Measurements from ENCODE around the gene ACE.

Gene ACE

DNA sequence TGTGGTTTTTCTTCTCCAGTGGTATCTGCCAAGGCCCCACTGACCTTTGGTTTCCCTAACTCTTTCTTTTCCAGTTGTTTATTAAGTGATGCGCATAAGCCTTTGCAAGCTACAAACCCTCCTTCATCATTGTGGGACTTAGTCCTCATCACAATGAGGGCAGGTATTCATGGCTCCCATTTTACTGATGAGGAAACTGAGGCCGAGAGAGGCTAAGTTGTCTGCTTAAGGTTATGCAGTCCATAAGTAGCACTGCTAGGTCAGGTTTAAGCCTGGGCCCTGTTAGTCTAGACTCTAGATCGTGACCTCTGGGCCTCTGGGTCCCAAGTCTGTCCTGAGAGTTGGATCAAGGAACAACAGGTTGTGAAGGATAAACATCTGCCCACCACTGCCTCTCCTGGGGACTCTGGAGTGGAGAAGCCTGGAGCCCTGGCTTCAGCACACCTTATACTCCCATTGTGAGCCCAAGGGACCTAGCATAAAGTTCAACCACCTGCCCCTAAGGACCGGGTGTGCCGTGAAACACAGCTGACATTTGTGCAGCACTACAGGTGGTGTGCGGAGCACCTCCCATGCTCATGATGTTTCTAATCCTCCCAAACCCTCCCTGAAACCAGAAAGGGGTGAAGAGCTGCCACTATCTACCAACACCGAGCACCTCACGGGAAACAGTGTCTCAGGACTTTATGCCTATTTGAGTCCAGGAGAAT lies 41.1 kb downstream of the ACE start:
- DNase-seq = no peak

DNA sequence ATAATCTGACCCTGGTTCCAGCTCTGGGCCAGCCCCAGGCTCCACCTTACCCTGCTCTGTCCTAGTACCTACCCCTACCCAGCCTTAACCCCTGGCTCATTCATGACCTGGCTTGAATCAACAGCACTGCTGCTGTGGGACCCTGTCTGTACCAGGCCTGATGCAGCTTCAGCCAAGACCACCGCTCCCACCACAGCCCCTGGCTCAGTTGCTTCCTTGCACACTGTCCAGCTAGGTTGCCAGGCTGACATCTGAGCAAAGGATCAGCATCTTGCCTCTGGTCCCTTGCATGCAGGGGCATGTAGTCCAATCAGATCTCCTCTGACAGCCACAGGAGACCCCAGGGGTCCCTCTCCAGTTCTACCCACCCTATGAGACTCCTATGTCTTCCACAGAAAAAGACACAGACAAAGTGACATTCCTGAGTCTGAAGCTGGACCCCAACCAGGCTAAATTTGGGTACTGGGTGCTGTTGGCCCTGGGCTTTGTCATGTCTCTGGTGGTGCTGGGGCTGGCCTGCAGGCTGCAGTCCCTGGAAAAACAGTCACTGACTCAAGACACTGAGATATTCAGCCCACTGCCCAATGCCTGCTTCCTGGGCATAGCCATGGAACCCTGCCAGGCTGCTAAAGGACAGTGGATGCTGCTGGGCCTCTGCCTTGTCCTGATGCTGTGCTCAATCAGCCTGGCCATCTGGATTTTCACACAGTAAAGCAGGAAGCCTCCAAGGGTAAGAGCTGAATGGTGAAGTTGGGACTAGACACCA lies 42.4 kb downstream of the ACE start:
- DNase-seq = no peak

DNA sequence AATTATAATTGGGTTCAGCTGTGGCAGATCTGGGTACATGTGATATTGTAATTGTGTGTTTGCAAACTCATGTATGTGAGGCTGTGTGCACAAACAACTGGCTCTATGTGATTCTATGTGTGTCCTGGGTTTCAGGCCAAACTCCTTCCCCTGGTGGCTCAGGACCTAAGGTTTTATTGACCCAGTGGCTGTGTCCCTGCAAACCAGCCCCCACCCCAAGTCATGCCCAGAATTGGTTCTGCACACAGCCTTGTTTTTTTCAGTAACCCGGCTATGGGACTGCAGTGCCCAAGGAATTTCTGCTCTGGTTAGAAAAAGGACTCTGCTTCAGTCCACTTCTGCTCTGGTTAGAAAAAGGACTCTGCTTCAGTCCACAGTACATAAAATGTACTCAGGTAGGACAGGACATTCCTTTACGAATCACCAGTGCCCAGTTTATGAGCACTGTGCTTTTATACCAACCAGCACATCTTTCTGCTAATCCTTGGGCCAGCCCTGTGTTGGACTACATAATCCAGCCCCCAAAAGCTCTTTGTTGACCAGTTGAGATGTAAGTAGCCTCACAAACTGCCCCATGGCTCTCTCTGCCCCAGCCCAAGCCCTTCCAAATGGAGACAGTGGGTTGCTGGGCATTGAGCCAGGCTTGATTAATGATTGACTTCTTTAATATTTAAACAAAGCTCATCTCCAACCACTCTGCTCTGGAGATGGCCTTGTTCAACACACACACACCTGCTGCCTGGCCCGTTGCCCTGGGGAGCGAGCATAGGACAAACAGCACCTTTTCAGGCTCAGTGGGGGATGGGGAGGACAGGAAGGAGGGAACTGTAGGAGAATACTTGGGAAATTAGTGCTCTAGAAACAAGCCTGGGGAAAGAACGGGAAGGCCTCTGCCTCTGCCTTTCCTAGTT lies 43.4 kb downstream of the ACE start:
- no peak for DNase-seq

DNA sequence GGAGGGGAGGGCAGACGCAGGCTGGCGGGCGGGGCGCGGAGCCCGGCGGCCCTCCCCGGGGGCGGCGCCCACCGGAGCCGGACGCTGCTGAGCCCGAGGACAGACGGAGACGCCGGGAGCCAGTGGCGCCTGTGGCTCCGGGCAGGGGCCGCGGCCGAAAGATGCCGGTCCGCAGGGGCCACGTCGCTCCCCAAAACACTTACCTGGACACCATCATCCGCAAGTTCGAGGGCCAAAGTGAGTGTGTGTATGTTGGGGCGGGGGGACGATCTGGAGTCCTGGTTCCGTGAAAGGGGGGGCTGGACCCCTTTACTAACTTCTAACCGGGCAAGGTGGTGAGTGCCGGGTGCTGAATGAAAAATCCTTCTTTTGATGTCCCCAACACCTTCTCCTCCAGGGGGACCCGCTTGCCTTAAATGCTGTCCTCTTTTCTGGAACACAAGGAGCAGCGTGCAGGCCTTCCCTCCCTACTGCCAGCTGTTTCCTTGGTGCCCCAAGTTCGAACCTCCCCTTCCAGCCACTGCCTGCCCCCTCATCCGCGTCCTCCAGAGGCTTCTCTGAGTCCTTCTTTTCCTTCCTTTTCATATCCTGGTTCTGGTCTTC lies 46.5 kb downstream of the ACE start, which contains the start of gene KCNH6:
TSS of gene KCNH6 (plus strand) at position 106 of the 603 bp plus-strand sequence. CDS start at position 162, 56 bp downstream.
- no peak for DNase-seq

DNA sequence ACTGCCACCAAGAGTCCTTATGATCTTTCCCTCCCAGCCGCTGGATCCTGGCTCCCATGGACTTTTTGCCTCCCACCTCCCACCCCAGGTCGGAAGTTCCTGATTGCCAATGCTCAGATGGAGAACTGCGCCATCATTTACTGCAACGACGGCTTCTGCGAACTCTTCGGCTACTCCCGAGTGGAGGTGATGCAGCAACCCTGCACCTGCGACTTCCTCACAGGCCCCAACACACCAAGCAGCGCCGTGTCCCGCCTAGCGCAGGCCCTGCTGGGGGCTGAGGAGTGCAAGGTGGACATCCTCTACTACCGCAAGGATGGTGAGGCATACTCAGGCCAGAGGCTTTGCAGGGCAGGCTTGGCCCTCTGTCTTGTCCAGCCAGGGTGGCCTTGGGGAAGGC lies 47.2 kb downstream of the ACE start:
- no peak for DNase-seq

DNA sequence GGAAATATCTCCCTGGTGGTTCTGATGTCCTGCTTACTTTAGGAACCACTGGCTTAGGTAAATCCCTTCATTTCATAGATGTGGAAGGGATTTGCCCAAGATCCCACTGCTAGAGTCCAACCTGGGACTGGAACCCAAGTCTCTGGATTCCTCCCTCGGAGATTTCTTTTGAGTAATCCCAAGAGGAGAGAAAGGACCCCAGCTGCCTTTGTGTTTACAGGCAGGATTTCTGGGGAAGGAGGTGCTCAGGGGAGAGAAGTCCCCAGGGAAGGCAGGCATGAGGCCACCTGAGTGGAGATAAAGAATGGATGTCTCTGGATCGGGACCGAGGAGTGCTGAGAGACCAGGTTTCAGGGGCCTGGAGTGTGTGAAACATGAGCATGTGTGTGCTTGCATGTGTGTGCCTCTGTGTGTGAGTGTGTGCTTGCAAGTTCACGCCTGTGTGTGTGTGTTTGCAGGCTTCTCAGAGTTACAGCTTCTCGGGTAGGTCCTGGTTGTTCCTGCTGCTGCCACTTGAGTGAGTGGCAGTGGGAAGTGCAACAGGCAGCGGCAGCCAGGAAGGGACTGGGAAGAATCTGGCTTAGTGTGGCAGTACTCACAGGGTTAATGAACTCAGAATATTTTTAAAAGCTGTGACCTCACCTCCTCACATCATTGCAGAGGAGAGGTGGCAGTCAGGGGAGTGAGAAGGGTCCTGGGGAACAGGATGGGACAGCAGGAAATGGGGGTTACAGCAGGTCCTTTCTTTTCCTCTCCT lies 48.5 kb downstream of the ACE start:
- no peak for DNase-seq

DNA sequence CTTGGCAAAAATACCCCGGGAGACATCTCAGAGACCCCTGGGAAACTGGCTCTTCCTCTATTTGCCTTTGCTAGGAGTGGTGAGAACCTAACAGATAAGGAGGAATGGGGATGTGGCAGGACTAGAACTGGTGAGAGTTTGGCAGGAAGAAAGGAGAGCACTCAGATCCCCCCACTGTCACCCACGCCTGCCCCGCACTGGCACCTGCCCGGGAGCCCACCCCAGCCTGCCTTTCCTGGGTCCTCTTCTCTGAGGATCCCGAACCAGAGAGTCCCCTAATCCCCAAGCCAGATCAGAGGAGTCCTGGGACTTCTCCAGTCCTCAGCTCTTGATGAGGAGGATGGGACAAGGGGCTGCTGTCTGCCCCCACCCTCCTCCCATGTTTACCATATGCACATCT lies 50.0 kb downstream of the ACE start:
- no peak for DNase-seq

DNA sequence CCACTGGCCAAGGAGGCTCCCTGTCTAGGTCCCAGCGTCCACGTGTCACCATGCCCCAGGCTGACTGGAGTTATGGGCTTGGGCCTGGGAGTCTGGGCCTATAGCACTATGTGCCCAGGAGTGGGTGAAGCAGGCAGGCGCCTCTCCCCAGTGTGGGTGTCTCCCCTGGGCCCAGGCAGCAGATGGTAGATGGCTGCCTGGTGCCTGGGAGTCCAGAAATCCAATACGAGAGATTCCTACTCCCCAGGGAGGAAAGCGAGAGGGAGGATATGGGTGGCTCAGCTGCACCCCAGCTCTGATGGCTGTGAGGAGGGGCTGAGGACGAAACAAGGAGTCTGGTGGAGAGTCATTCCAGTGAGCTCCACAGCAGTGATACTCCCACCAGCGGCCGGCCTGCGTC lies 51.3 kb downstream of the ACE start:
- DNase-seq = no peak

DNA sequence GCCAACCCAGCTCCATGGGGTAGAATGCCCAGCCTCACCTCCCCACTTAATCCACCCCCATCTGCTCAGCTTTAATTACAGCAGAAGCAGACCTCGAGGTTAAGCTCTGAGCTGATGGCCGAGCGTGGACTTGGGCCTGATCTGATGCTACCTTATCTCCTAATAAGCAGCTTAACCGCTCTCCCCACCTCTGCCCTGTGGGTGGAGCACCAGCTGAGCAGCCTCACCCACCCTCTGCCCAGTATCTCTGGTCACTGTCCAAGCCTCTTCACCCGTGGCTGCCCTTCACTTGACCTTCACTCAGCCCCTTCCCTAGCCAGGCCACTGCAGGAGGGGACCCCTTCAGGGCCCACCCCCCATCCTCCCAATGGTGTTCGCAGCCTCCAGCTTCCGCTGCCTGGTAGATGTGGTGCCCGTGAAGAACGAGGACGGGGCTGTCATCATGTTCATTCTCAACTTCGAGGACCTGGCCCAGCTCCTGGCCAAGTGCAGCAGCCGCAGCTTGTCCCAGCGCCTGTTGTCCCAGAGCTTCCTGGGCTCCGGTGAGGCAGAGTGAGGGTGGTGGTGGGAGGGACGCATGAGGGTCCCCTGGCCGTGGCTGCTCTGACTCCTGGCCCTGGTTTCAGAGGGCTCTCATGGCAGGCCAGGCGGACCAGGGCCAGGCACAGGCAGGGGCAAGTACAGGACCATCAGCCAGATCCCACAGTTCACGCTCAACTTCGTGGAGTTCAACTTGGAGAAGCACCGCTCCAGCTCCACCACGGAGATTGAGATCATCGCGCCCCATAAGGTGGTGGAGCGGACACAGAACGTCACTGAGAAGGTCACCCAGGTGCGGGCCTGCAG lies 53.1 kb downstream of the ACE start:
- no peak for DNase-seq

DNA sequence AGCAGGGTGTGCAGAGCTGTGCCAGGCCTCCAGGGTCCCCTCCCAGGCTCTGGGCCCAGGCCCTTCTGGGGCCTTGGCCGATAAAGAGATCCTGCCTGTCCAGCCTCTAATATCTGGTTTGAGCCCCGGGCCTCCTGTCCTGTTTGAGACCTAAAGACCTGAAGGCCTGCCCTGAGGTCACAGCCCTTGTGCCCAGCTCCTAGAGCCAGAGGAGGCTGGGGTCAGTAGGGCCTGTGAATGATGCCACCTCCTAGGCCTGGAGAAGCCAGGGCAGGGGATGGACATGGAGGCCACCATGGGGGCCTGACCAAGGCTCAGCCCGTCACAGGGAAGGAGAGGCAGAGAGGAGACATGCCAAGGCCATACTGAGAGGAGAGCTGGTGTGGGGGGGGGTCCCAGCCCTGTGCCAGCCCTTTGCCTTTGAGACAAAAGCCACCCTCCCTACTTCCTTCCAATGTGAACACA lies 53.7 kb downstream of the ACE start:
- no peak for DNase-seq

DNA sequence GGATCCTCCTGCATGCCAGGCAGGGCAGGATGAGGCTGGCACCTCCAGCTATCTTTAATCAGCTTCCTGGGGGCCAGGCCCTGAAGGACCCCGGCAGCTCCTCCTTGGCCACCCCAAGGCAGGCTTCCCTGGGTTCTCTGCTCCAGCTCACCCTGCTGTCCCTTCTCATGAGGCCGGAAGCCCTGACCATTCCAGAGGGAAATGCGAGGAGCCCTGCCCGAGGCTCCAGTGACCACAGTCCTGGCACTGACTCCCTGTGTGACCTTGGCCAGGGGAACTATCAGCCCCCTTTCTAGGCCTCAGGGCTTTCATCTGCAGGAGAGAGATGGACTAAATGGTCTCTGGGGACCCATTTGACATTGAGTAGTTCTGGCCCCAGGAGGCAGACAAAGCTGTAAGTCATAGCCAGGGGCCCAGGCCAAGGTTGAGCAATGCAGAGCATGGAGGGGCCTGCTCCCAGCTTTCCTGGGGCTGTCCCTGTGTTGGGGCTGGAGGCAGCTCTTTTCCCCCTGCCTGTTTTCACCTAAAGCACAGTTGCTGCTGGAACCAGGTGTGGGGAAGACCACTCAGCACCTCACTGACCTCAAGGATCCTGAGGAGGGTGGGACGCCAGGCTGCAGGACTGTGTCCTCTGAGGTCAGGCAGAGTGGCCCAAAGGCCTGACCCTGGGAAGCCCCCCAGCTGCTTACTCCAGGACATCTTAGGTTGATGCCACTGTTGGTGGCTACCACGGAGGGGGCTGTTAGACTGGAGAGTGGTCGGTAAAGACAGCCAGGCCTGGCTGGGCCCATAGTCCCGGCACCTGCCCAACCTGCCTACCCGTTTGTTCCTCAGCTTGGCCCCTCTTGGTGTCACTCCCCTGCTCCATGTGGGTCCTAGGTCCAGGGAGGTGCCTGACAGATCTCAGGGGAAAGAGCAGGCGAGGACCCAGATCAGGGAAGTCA lies 54.4 kb downstream of the ACE start:
- DNase-seq = no peak

DNA sequence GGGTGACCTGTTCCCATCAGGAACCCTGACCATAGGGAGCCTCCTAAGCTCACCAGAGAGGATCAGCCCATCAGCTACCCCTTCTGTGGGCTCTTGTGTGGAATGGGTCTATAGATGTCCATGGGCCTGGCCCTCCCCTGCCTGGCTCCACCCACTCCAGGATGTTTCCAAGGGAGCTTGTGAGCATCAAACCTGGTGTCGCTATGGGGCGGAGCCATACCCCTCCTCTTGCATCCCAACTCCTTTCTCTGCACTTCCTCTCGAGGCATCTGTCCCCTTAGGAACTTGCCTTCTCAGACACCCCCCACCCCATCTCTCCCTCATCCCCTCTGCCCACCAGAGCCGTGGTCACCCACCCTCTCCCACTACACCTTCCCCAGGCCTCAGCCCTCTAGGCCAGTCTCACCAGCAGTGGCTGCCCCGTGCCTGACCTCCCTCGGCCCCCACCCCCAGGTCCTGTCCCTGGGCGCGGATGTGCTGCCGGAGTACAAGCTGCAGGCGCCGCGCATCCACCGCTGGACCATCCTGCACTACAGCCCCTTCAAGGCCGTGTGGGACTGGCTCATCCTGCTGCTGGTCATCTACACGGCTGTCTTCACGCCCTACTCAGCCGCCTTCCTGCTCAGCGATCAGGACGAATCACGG lies 56.7 kb downstream of the ACE start:
- DNase-seq = no peak

DNA sequence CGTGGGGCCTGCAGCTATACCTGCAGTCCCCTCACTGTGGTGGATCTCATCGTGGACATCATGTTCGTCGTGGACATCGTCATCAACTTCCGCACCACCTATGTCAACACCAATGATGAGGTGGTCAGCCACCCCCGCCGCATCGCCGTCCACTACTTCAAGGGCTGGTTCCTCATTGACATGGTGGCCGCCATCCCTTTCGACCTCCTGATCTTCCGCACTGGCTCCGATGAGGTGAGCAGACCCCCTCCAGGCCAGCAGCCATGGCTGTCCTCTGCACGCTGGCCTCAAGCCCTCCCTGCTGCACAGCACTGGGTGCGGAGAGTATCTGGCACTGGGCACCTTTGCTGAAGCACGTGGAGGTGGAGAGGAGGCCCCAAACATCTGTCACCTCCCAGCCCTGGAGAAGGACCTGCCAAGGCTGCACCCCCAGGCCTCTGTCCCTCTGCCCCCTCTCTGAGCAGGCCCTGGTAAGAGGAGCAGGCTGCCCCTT lies 57.3 kb downstream of the ACE start:
- no peak for DNase-seq

DNA sequence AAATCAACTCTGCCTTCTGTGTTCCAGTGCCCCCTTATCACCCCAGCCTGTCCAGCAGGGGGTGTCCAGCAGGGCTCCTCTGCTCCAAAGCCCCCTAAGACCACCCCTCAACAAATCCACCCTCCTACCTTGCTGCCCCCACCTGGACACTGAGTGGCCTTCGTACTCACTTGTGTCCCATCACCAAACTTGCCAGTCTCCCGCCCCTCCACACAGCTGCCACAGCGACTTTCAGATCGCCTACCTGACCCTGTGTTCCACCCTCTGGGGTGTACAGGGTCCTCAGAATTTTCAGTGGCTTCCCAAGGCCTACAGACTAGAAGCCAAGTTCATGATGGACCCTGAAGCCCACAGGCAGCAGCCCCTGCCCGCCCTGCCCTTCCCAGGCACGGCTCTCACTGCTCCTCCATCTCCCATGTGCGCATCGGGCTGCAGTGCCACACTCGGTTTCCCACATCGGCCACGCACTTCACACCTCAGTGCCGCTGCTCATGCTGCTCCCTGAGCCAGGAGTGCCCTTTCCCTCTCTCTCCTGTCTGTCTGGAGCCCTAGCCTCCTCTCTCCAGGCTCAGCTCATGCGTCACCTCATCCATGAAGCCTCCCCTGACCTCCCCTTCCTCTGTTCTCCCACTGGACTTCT lies 58.1 kb downstream of the ACE start:
- no peak for DNase-seq

DNA sequence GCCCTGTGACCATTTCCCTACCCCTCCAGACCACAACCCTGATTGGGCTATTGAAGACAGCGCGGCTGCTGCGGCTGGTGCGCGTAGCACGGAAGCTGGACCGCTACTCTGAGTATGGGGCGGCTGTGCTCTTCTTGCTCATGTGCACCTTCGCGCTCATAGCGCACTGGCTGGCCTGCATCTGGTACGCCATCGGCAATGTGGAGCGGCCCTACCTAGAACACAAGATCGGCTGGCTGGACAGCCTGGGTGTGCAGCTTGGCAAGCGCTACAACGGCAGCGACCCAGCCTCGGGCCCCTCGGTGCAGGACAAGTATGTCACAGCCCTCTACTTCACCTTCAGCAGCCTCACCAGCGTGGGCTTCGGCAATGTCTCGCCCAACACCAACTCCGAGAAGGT lies 58.8 kb downstream of the ACE start:
- DNase-seq = no peak

DNA sequence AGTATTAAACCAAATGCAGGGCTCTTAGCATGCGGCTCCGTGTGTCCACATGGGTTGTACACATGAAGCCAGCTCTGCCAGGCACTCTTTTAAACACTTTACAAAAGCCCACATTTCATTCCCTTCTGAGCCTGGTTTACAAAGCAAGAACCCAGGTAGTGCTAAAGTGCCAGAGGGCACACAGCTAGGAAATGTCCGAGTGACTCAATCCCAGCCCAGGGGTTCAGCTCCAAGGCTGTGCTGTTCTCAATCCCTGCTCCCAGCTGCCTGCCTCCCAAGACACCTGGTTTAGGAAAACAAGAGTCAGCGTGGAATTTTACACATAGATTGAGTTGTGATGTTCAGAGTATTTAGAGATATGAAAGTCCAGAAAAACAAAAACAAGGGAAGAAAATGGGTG lies 60.1 kb downstream of the ACE start:
- DNase-seq = no peak

DNA sequence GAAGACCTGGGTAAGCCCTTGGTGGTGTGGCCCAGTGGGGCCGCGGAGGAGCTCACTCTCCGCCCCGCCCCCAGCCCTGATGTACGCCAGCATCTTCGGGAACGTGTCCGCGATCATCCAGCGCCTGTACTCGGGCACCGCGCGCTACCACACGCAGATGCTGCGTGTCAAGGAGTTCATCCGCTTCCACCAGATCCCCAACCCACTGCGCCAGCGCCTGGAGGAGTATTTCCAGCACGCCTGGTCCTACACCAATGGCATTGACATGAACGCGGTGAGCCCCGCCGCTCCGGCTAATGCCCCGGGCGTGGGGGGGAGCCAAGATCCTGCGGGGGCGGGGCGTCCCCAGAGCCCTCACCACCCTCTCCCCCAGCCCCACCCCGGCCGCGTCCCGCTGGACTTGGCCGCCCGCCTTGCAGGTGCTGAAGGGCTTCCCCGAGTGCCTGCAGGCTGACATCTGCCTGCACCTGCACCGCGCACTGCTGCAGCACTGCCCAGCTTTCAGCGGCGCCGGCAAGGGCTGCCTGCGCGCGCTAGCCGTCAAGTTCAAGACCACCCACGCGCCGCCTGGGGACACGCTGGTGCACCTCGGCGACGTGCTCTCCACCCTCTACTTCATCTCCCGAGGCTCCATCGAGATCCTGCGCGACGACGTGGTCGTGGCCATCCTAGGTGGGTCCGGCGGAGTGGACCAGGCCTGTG lies 61.3 kb downstream of the ACE start:
- no peak for DNase-seq
